ENCODE data around the gene ARHGAP10.

DNA sequence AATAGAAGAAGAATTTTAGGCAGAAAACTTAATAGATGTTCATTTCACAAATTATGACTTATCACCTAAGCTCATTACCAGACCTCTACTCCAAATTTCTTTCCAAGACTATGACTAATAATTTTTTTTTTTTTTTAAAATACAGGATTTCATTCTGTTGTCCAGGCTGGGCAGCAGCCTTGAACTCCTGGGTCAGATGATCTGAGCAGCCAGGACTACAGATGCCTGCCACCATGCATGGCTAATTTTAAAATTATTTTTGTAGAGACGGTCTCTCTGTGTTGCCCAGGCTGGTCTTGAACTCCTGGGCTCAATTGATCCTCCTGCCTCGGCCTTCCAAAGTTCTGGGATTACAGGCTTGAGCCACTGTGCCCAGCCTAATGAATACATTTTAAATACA, 119.2 kb downstream of the ARHGAP10 start:
- no peak for TF ChIP-seq CTCF (IDR thresholded peaks at IDR 0.05)
- no peak for TF ChIP-seq POLR2A (IDR thresholded peaks at IDR 0.05)

All from esophagus squamous epithelium (tissue), 4 donors.